K562 (cell line): ENCODE results near the gene HLF. TPM values are rescaled to one million over a fixed set of nuclear protein-coding genes. Genes with fewer than 3 reads are reported as not detected.

Experiments
- ATAC-seq: fragments of 200-7000 bp; cut with Tn5 transposase; 3 replicates; pipeline ENCODE4 v1.9.1; 2020; ENCODE audit warnings: moderate library complexity
- BruUV-seq: library from RNA; stranded (reverse); fragments of 400-500 nt; replicated peaks from 2 replicates; lab custom pipeline; 2021; lab: Mats Ljungman, UMichigan
- CTCF ChIA-PET: fragments of 300-600 bp; formaldehyde crosslinking; extraction: SDS; loops from one replicate; lab custom pipeline; 2021; ENCODE audit warnings: low intra/inter-chr PET ratio; lab: Yijun Ruan, JAX
- POLR2A ChIA-PET: fragments of 300-600, 350-650 bp; sonication (Branson Sonifier 250); formaldehyde crosslinking; extraction: SDS; loops from one replicate; lab custom pipeline; 2021; ENCODE audit warnings: antibody characterized with exemption, inconsistent platforms; lab: Yijun Ruan, JAX
- DNase-seq, 4 experiments: peaks; one replicate each; pipeline versions ENCODE4 v3.0.0 to v3.0.0-alpha.2; 2011 to 2018; ENCODE audit warnings: low spot score in 3 of 4, mixed read lengths in 3 of 4; ENCODE audit errors: extremely low read depth in 1 of 4
- FAIRE-seq: peaks from 2 replicates; lab custom pipeline; 2011; peaks lifted over from hg19 to GRCh38; lab: Jason Lieb, UNC
- H2AFZ ChIP-seq: 2 replicates; pipeline ENCODE4 v1.6.0; 2011; ENCODE audit warnings: low read depth, low read length, control low read depth, inconsistent platforms
- H3K27ac ChIP-seq: fragments of 200-600 bp; 3 replicates; pipeline ENCODE4 v1.8.0; 2011; ENCODE audit warnings: low read depth, mild to moderate bottlenecking, control low read depth, inconsistent platforms, low read length, moderate library complexity, mixed read lengths; ENCODE audit errors: extremely low read depth
- H3K27me3 ChIP-seq, 2 experiments: fragments of 300-600 bp in 1 of 2; 2 replicates in 1 of 2; 3 replicates in 1 of 2; pipeline versions ENCODE4 v1.6.0 to v1.8.0; 2011; ENCODE audit warnings: inconsistent platforms in 2 of 2, low read length in 2 of 2, mild to moderate bottlenecking in 1 of 2, mixed read lengths in 1 of 2, moderate library complexity in 1 of 2; ENCODE audit not compliant: control insufficient read depth in 2 of 2, insufficient read depth in 2 of 2
- H3K36me3 ChIP-seq: fragments of 300-600 bp; 3 replicates; pipeline ENCODE4 v1.8.0; 2011; ENCODE audit warnings: mild to moderate bottlenecking, low read length, inconsistent platforms; ENCODE audit not compliant: control insufficient read depth, insufficient read depth
- H3K4me1 ChIP-seq, 2 experiments: fragments of 200-600 bp in 1 of 2; replicated peaks in 1 of 2; 2 replicates in 1 of 2; 3 replicates in 1 of 2; pipeline versions ENCODE4 v1.5.1 to v1.8.0; 2011; ENCODE audit warnings: inconsistent platforms in 2 of 2, low read length in 2 of 2, mild to moderate bottlenecking in 1 of 2, mixed read lengths in 1 of 2, moderate library complexity in 1 of 2; ENCODE audit not compliant: control insufficient read depth in 2 of 2, insufficient read depth in 2 of 2
- H3K4me2 ChIP-seq: 2 replicates; pipeline ENCODE4 v1.6.1; 2011; ENCODE audit warnings: low read length, control low read depth, inconsistent platforms, mixed read lengths; ENCODE audit not compliant: insufficient read depth
- H3K4me3 ChIP-seq: fragments of 200-600 bp; sonication (generic), shearing (Covaris generic); 2 replicates; pipeline ENCODE4 v1.5.1; 2016; ENCODE audit warnings: control low read depth, inconsistent platforms
- H3K79me2 ChIP-seq: fragments of 200-600 bp; 3 replicates; pipeline ENCODE4 v1.8.0; 2011; ENCODE audit warnings: low read length, inconsistent platforms; ENCODE audit not compliant: control insufficient read depth, insufficient read depth
- H3K9ac ChIP-seq, 2 experiments: 2 replicates each; pipeline versions ENCODE4 v1.6.0 to v1.6.1; 2011; ENCODE audit warnings: low read depth in 2 of 2, low read length in 2 of 2, control low read depth in 1 of 2, inconsistent platforms in 1 of 2, mild to moderate bottlenecking in 1 of 2, mixed read lengths in 1 of 2; ENCODE audit not compliant: insufficient read depth in 1 of 2
- H3K9me1 ChIP-seq: one replicate; pipeline ENCODE4 v1.6.0; 2011; ENCODE audit warnings: inconsistent platforms, mild to moderate bottlenecking, low read length, moderate library complexity; ENCODE audit not compliant: control insufficient read depth, insufficient read depth
- H3K9me3 ChIP-seq: replicated peaks from 2 replicates; pipeline ENCODE4 v1.5.1; 2011; ENCODE audit warnings: low read depth, low read length, inconsistent platforms; ENCODE audit not compliant: control insufficient read depth, insufficient read depth
- H4K20me1 ChIP-seq: replicated peaks from 2 replicates; pipeline ENCODE4 v1.6.1; 2011; ENCODE audit warnings: low read length, inconsistent platforms, mixed read lengths; ENCODE audit not compliant: control insufficient read depth, insufficient read depth
- KLF10 ChIP-seq: fragments of 250-450 bp; sonication (Bioruptor Pico); IDR thresholded peaks from 2 replicates; pipeline ENCODE4 v1.6.1; 2021; ENCODE audit warnings: matching md5 sums
- NCOA2 ChIP-seq, 2 experiments: fragments of 450-650 bp; IDR thresholded peaks; 2 replicates each; pipeline ENCODE4 v1.6.1; 2018; ENCODE audit warnings: mild to moderate bottlenecking in 2 of 2, moderate library complexity in 1 of 2; ENCODE audit not compliant: partially characterized antibody in 2 of 2
- RNF2 ChIP-seq: sonication (generic); IDR thresholded peaks from 2 replicates; pipeline ENCODE4 v1.6.1; 2016
- whole genome bisulfite sequencing: fragments of 100-300 bp; shearing (Covaris generic); methylation state at CpG from one replicate; pipeline ENCODE4 v1.1.6; 2016; ENCODE audit warnings: low coverage, mixed read lengths; ENCODE audit not compliant: insufficient coverage; ENCODE audit errors: missing lambda C conversion rate; 5-methylcytosine and 5-hydroxymethylcytosine counted together
- in situ Hi-C: fragments of 300-500 bp; cut with MboI; formaldehyde crosslinking; loops from 4 replicates; pipeline ENCODE4 v1.15.0; 2018; ENCODE audit warnings: inconsistent platforms, mixed read lengths
- intact Hi-C: fragments of 100-400 bp; cut with micrococcal nuclease; formaldehyde crosslinking; loops from 2 replicates; pipeline ENCODE4 v1.14.2; 2022
- polyA plus RNA-seq, 8 experiments: library from polyadenylated mRNA; depleted of rRNA in 4 of 8; stranded (reverse) in 5 of 8; unstranded in 3 of 8; fragments of >200 nt; fragmentation: Nextera tagmentation in 2 of 8; fragmentation: Illumina TruSeq in 1 of 8; extraction: Ambion mirVana in 2 of 8; extraction: Trizol in 1 of 8; gene quantifications; 2 replicates each; pipeline versions ENCODE4 v1.2.1 to v1.2.3, GENCODE V29; 2011 to 2014; ENCODE audit warnings: inconsistent platforms in 1 of 8, missing spikeins in 1 of 8
- total RNA-seq, 7 experiments: library from RNA; depleted of rRNA in 6 of 7; stranded (reverse); fragments of >200 nt in 6 of 7; fragmentation: Illumina TruSeq in 2 of 7; extraction: Trizol in 2 of 7; gene quantifications; 2 replicates each; pipeline versions ENCODE4 v1.2.1 to v1.2.3, GENCODE V29; 2011 to 2021; ENCODE audit warnings: low replicate concordance in 1 of 7
- TF ChIP-seq, protein P1 (sequence below): fragments of 250-450 bp; sonication (Bioruptor Pico); IDR thresholded peaks from 2 replicates; pipeline ENCODE4 v1.5.0; 2020; ENCODE audit warnings: mild to moderate bottlenecking, borderline replicate concordance
- TF ChIP-seq, protein P2 (sequence below), 2 experiments: fragments of 450-650 bp in 1 of 2; sonication (generic) in 1 of 2; formaldehyde crosslinking in 1 of 2; IDR thresholded peaks in 1 of 2; conservative IDR thresholded peaks in 1 of 2; 2 replicates each; pipeline versions ENCODE4 v1.6.1 to v1.8.1; 2016 to 2023; ENCODE audit warnings: mild to moderate bottlenecking in 2 of 2, moderate library complexity in 2 of 2, inconsistent platforms in 1 of 2, missing genetic modification reagents in 1 of 2
- TF ChIP-seq, protein P3 (sequence below): fragments of 450-650 bp; IDR thresholded peaks from 2 replicates; pipeline ENCODE4 v1.6.1; 2016; ENCODE audit warnings: low read depth
- TF ChIP-seq, protein P4 (sequence below): fragments of 450-650 bp; formaldehyde crosslinking; IDR thresholded peaks from 2 replicates; pipeline ENCODE4 v1.4.0; 2020; ENCODE audit warnings: mild to moderate bottlenecking, moderate library complexity

Gene HLF
- total and polyA plus RNA-seq, 9 of the 15 experiments (the other 6 are each of a cell fraction or from before 2014, with no cell fraction given), result 0.03 to 0.24 (median 0.09) TPM

DNA sequence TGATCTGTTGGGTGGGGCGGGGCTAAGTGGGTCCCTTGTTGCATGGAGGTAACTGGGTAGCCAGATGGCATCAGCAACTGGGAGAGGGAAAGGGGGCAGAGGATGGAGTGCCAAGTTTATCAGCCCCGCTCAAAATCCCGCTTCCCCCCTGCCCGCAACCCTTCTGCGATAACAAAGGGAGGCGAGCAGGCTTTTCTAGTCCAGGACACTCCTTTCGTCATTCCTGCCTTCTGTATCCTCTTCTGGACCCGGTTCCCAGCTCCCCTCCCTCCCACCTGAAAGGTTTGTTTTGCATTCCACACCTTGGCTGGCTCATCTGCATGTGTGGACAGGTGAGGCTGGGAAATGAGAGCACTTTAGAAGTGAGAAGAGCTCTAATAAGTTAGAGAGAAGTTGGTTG, 53.3 kb downstream of the HLF start:
- Histone ChIP-seq H2AFZ (no peak overlapping the region), H3K27me3 (no peaks in the 10 kb centered on the region), H3K9me3 (no peaks in the 10 kb centered on the region), H3K36me3 (no peaks in the 10 kb centered on the region), H3K4me3 (no peak overlapping the region), H3K9me1 (no peaks in the 10 kb centered on the region), H4K20me1 (no peaks in the 10 kb centered on the region), H3K4me1 (peaks cover 0 to 4% of the 10 kb centered on the region in 2 experiments; a peak in 2 of 5 replicates), H3K4me2 (no peak overlapping the region), H3K9ac (no peak overlapping the region), H3K27ac (no peak overlapping the region), H3K79me2 (no peaks in the 10 kb centered on the region)
- no TSS peak for BruUV-seq
- WGBS, result 60% methylated on average over 6 of the region's 8 CpGs
- DNase-seq (no peak), ATAC-seq (no peak), FAIRE-seq (no peak)
- in situ Hi-C loops (no loop called here), intact Hi-C loops (no loop called here)
- ChIA-PET POLR2A (no interaction called here), CTCF (no interaction called here)
- TF ChIP-seq, protein P1, sequence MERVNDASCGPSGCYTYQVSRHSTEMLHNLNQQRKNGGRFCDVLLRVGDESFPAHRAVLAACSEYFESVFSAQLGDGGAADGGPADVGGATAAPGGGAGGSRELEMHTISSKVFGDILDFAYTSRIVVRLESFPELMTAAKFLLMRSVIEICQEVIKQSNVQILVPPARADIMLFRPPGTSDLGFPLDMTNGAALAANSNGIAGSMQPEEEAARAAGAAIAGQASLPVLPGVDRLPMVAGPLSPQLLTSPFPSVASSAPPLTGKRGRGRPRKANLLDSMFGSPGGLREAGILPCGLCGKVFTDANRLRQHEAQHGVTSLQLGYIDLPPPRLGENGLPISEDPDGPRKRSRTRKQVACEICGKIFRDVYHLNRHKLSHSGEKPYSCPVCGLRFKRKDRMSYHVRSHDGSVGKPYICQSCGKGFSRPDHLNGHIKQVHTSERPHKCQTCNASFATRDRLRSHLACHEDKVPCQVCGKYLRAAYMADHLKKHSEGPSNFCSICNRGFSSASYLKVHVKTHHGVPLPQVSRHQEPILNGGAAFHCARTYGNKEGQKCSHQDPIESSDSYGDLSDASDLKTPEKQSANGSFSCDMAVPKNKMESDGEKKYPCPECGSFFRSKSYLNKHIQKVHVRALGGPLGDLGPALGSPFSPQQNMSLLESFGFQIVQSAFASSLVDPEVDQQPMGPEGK (CRISPR knock-in tag), result no peak
- TF ChIP-seq KLF10 (CRISPR knock-in tag), result no peak
- TF ChIP-seq, protein P2, sequence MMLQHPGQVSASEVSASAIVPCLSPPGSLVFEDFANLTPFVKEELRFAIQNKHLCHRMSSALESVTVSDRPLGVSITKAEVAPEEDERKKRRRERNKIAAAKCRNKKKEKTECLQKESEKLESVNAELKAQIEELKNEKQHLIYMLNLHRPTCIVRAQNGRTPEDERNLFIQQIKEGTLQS (IDR thresholded peaks at IDR 0.05), result no peak
- TF ChIP-seq, protein P2 (CRISPR knock-in tag; conservative IDR thresholded peaks at IDR 0.05), result no peak
- TF ChIP-seq RNF2, result no peak
- no peak for TF ChIP-seq NCOA2 (IDR thresholded peaks at IDR 0.05; ENCODE audit: partially characterized antibody in 2 of 2)
- TF ChIP-seq, protein P3, sequence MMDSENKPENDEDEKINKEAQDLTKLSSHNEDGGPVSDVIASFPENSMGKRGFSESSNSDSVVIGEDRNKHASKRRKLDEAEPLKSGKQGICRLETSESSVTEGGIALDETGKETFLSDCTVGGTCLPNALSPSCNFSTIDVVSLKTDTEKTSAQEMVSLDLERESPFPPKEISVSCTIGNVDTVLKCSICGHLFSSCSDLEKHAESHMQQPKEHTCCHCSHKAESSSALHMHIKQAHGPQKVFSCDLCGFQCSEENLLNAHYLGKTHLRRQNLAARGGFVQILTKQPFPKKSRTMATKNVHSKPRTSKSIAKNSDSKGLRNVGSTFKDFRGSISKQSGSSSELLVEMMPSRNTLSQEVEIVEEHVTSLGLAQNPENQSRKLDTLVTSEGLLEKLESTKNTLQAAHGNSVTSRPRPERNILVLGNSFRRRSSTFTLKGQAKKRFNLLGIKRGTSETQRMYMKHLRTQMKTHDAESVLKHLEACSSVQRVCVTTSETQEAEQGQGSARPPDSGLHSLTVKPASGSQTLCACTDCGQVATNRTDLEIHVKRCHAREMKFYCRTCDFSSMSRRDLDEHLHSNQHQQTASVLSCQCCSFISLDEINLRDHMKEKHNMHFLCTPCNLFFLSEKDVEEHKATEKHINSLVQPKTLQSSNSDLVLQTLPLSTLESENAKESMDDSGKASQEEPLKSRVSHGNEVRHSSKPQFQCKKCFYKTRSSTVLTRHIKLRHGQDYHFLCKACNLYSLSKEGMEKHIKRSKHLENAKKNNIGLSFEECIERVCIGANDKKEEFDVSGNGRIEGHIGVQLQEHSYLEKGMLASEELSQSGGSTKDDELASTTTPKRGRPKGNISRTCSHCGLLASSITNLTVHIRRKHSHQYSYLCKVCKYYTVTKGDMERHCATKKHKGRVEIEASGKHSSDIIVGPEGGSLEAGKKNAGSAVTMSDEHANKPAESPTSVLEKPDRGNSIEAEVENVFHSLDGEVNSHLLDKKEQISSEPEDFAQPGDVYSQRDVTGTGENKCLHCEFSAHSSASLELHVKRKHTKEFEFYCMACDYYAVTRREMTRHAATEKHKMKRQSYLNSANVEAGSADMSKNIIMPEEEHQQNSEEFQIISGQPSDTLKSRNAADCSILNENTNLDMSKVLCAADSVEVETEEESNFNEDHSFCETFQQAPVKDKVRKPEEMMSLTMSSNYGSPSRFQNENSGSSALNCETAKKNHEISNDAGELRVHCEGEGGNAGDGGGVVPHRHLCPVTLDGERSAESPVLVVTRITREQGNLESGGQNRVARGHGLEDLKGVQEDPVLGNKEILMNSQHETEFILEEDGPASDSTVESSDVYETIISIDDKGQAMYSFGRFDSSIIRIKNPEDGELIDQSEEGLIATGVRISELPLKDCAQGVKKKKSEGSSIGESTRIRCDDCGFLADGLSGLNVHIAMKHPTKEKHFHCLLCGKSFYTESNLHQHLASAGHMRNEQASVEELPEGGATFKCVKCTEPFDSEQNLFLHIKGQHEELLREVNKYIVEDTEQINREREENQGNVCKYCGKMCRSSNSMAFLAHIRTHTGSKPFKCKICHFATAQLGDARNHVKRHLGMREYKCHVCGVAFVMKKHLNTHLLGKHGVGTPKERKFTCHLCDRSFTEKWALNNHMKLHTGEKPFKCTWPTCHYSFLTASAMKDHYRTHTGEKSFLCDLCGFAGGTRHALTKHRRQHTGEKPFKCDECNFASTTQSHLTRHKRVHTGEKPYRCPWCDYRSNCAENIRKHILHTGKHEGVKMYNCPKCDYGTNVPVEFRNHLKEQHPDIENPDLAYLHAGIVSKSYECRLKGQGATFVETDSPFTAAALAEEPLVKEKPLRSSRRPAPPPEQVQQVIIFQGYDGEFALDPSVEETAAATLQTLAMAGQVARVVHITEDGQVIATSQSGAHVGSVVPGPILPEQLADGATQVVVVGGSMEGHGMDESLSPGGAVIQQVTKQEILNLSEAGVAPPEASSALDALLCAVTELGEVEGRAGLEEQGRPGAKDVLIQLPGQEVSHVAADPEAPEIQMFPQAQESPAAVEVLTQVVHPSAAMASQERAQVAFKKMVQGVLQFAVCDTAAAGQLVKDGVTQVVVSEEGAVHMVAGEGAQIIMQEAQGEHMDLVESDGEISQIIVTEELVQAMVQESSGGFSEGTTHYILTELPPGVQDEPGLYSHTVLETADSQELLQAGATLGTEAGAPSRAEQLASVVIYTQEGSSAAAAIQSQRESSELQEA, result no peak
- TF ChIP-seq, protein P4, sequence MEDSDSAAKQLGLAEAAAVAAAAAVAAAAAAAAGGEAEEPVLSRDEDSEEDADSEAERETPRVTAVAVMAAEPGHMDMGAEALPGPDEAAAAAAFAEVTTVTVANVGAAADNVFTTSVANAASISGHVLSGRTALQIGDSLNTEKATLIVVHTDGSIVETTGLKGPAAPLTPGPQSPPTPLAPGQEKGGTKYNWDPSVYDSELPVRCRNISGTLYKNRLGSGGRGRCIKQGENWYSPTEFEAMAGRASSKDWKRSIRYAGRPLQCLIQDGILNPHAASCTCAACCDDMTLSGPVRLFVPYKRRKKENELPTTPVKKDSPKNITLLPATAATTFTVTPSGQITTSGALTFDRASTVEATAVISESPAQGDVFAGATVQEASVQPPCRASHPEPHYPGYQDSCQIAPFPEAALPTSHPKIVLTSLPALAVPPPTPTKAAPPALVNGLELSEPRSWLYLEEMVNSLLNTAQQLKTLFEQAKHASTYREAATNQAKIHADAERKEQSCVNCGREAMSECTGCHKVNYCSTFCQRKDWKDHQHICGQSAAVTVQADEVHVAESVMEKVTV (CRISPR knock-in tag), result no peak
